GM12892 (cell line): ENCODE results near the gene DCLRE1B.

Experiments
- POLR2A ChIP-seq: IDR thresholded peaks from 2 replicates; pipeline ENCODE4 v1.6.1; 2011; ENCODE audit warnings: low read depth, low read length, control low read depth
- POLR2AphosphoS5 ChIP-seq: IDR thresholded peaks from 2 replicates; pipeline ENCODE4 v1.6.1; 2011; ENCODE audit warnings: low read depth, low read length, control low read depth
- TAF1 ChIP-seq: IDR thresholded peaks from 2 replicates; pipeline ENCODE4 v1.6.1; 2011; ENCODE audit warnings: low read depth, mild to moderate bottlenecking, control low read depth, low read length, borderline replicate concordance

DNA sequence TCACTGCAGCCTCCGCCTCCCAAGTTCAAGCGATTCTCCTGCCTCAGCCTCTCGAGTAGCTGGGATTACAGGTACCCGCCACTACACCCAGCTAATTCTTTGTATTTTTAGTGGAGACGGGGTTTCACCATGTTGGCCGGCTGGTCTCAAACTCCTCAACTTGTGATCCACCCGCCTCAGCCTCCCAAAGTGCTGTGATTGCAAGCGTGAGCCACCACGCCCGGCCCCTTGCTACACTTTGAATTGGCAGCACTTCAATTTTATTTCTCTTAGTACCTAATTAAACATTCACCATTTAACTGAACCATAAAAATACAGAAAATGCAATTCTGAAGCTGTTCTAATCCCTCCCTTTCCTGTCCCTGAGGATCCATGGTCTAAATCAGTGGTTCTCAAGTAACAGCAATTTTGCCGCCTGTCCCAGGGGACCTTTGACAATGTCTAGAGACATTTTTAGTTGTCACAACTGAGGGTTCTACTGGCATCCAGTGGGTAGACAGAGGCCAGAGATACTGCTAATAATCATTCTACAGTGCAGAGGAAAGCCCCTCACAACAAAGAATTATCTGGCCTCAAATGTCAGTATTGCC lies 13.4 kb upstream of the DCLRE1B start:
- no peak for TF ChIP-seq POLR2A
- no peak for TF ChIP-seq TAF1
- TF ChIP-seq POLR2AphosphoS5 = no peak
